T-helper 1 cell treated with Interleukin-12 subunit alpha and Interleukin-12 subunit beta and Interleukin-4 antibody, amounts not matched to agents 30 ng/mL and 1 ng/mL, for 36 hours (primary cell): ENCODE results near the gene CNNM1. TPM values are rescaled to one million over a fixed set of nuclear protein-coding genes. Genes with fewer than 3 reads are reported as not detected.

Experiments used
- intact Hi-C: fragments of 100-400 bp; cut with micrococcal nuclease; formaldehyde crosslinking; loops from one replicate; pipeline ENCODE4 v1.15.1; 2024
- total RNA-seq: library from RNA; stranded (reverse); gene quantifications from 2 replicates; pipeline ENCODE4 v1.2.3, GENCODE V29; 2022

CNNM1 gene
- total RNA-seq, 1 donor from 2014 or later, result 0.07 TPM

DNA sequence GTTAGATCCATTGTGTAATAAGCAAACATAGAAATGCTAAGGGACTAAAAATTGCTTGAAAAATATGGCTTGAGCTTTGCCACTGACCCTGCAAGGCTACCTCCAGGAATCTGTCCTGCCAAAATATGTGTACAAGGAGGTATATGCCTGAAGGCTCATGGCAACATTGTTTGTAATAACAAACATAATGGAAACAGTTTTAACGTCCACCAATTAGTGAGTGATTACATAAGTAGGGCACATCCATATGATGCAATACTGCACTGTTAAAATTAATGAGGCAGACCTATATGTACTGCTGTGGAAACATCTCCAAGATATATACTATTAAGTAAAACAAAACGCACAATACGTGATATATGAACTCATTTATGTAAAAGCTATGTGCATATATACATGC lies 114.3 kb downstream of the CNNM1 start:
- intact Hi-C loops, result no loop called here

Other genes starting within 250 kb of the CNNM1 start
- gene HPSE2, start 93.5 kb upstream of the CNNM1 start, total RNA-seq, result not detected in 2 replicates
- 30.2 and 30.9 TPM in 2 replicates for gene GOT1, start 101.3 kb downstream of the CNNM1 start, total RNA-seq
- not detected in 2 replicates for gene NKX2-3, start 203.6 kb downstream of the CNNM1 start, total RNA-seq